HCT116 (cell line): ENCODE data around the gene SARM1. TPM values are rescaled to one million over a fixed set of nuclear protein-coding genes. Genes with fewer than 3 reads are reported as not detected.

Experiments
- ATAC-seq: fragments of 200-7000 bp; cut with Tn5 transposase; 2 replicates; pipeline ENCODE4 v1.9.1; 2020; ENCODE audit warnings: mild to moderate bottlenecking, moderate library complexity
- BruUV-seq: library from RNA; stranded (reverse); fragments of 400-500 nt; replicated peaks from 2 replicates; lab custom pipeline; 2021; lab: Mats Ljungman, UMichigan
- CTCF ChIA-PET: fragments of 300-600 bp; sonication (Branson Sonifier 250); formaldehyde crosslinking; loops from one replicate; lab custom pipeline; 2021; ENCODE audit warnings: antibody characterized with exemption; lab: Charles Lee
- POLR2A ChIA-PET: fragments of 300-600, 350-600 bp; sonication (Branson Sonifier 250); formaldehyde crosslinking; loops from one replicate; lab custom pipeline; 2021; ENCODE audit warnings: antibody characterized with exemption; lab: Charles Lee
- RAD21 ChIA-PET, 2 experiments: fragments of 300-600 bp; sonication (Branson Sonifier 250); formaldehyde crosslinking; loops; one replicate each; lab custom pipeline; 2023; ENCODE audit warnings: low total read pairs in 2 of 2; ENCODE audit not compliant: uncharacterized antibody in 2 of 2, unreplicated experiment in 2 of 2, low non-redundant PET in 1 of 2; lab: Charles Lee
- DNase-seq: peaks from one replicate; pipeline ENCODE4 v3.0.0-alpha.2; 2010; ENCODE audit warnings: low read depth, low spot score
- H2AFZ ChIP-seq: fragments of 200-600 bp; shearing (Covaris generic), sonication (generic); 2 replicates; pipeline ENCODE4 v1.6.1; 2017; ENCODE audit warnings: low read depth, mixed run types, mixed read lengths, antibody characterized with exemption, low read length; ENCODE audit not compliant: poor library complexity, severe bottlenecking
- H3K27ac ChIP-seq: 2 replicates; pipeline ENCODE4 v1.5.1; 2012; ENCODE audit warnings: low read depth, low read length
- H3K27me3 ChIP-seq: fragments of 200-600 bp; sonication (generic); 2 replicates; pipeline ENCODE4 v1.6.1; 2016; ENCODE audit warnings: mixed run types, low read length, mixed read lengths; ENCODE audit not compliant: insufficient read depth
- H3K36me3 ChIP-seq, 2 experiments: fragments of 200-500 bp in 1 of 2; fragments of 200-600 bp in 1 of 2; sonication (Bioruptor generic) in 1 of 2; sonication (generic) in 1 of 2; 2 replicates each; pipeline versions ENCODE4 v1.5.1 to v1.6.1; 2014 to 2016; ENCODE audit warnings: low read length in 2 of 2, inconsistent platforms in 1 of 2, mixed read lengths in 1 of 2, mixed run types in 1 of 2; ENCODE audit not compliant: insufficient read depth in 2 of 2, control insufficient read depth in 1 of 2
- H3K4me1 ChIP-seq, 2 experiments: fragments of 200-600 bp in 1 of 2; sonication (generic) in 1 of 2; 2 replicates each; pipeline versions ENCODE4 v1.5.1 to v1.6.1; 2012 to 2017; ENCODE audit warnings: low read length in 2 of 2, inconsistent platforms in 1 of 2, mild to moderate bottlenecking in 1 of 2, mixed read lengths in 1 of 2, mixed run types in 1 of 2, moderate library complexity in 1 of 2; ENCODE audit not compliant: insufficient read depth in 2 of 2, control insufficient read depth in 1 of 2
- H3K4me2 ChIP-seq: fragments of 200-600 bp; sonication (generic); 2 replicates; pipeline ENCODE4 v1.6.1; 2017; ENCODE audit warnings: mixed run types, low read length, mixed read lengths
- H3K4me3 ChIP-seq, 2 experiments: fragments of 200-600 bp in 1 of 2; sonication (generic) in 1 of 2; replicated peaks in 1 of 2; 2 replicates each; pipeline ENCODE4 v1.5.1; 2011 to 2016; ENCODE audit warnings: low read length in 2 of 2, control low read depth in 1 of 2, low read depth in 1 of 2, mild to moderate bottlenecking in 1 of 2, mixed read lengths in 1 of 2, mixed run types in 1 of 2
- H3K79me2 ChIP-seq: fragments of 200-600 bp; sonication (generic); 2 replicates; pipeline ENCODE4 v1.6.1; 2017; ENCODE audit warnings: mild to moderate bottlenecking, mixed run types, low read length, moderate library complexity, mixed read lengths; ENCODE audit not compliant: insufficient read depth
- H3K9ac ChIP-seq: fragments of 200-600 bp; sonication (generic); 2 replicates; pipeline ENCODE4 v1.6.1; 2016; ENCODE audit warnings: low read length, mixed read lengths
- H3K9me2 ChIP-seq: fragments of 200-600 bp; sonication (generic), shearing (Covaris generic); 2 replicates; pipeline ENCODE4 v1.6.1; 2017; ENCODE audit warnings: mixed run types, mild to moderate bottlenecking, moderate library complexity; ENCODE audit not compliant: insufficient read depth
- H3K9me3 ChIP-seq, 2 experiments: fragments of 200-500 bp in 1 of 2; fragments of 200-600 bp in 1 of 2; sonication (Bioruptor generic) in 1 of 2; sonication (generic) in 1 of 2; 2 replicates each; pipeline ENCODE4 v1.6.1; 2014 to 2017; ENCODE audit warnings: low read length in 2 of 2, mixed read lengths in 2 of 2, inconsistent platforms in 1 of 2, low read depth in 1 of 2, mild to moderate bottlenecking in 1 of 2, mixed run types in 1 of 2, moderate library complexity in 1 of 2; ENCODE audit not compliant: control insufficient read depth in 1 of 2, insufficient read depth in 1 of 2
- H4K20me1 ChIP-seq: fragments of 200-600 bp; sonication (generic), shearing (Covaris generic); 2 replicates; pipeline ENCODE4 v1.6.1; 2017; ENCODE audit warnings: mixed run types, mild to moderate bottlenecking, moderate library complexity; ENCODE audit not compliant: insufficient read depth
- CBX3 ChIP-seq: IDR thresholded peaks from 2 replicates; pipeline ENCODE4 v1.6.1; 2012; ENCODE audit warnings: low read depth
- EGR1 ChIP-seq: IDR thresholded peaks from 2 replicates; pipeline ENCODE4 v1.6.1; 2012; ENCODE audit warnings: low read depth
- ELF1 ChIP-seq: IDR thresholded peaks from 2 replicates; pipeline ENCODE4 v1.6.1; 2012; ENCODE audit warnings: low read depth, borderline replicate concordance
- EZH2phosphoT487 ChIP-seq: fragments of 200-600 bp; IDR thresholded peaks from 2 replicates; pipeline ENCODE4 v1.6.1; 2018; ENCODE audit warnings: antibody characterized with exemption, borderline replicate concordance
- POLR2A ChIP-seq: IDR thresholded peaks from 2 replicates; pipeline ENCODE4 v1.7.0; 2011; ENCODE audit warnings: borderline replicate concordance; ENCODE audit not compliant: insufficient read depth, insufficient read length; ENCODE audit errors: extremely low read depth
- POLR2AphosphoS5 ChIP-seq: IDR thresholded peaks from 2 replicates; pipeline ENCODE4 v1.6.1; 2011; ENCODE audit warnings: mild to moderate bottlenecking, low read depth, low read length, moderate library complexity
- REST ChIP-seq: IDR thresholded peaks from 2 replicates; pipeline ENCODE4 v1.6.1; 2012; ENCODE audit warnings: low read depth
- SP1 ChIP-seq: IDR thresholded peaks from 2 replicates; pipeline ENCODE4 v1.6.1; 2012; ENCODE audit warnings: low read depth
- SRF ChIP-seq: IDR thresholded peaks from 2 replicates; pipeline ENCODE4 v1.6.1; 2012; ENCODE audit warnings: low read depth
- TCF7L2 ChIP-seq: IDR thresholded peaks from 2 replicates; pipeline ENCODE4 v1.7.0; 2011; ENCODE audit warnings: borderline replicate concordance, inconsistent platforms; ENCODE audit not compliant: insufficient read depth, insufficient read length; ENCODE audit errors: extremely low read depth
- ZFX ChIP-seq: fragments of 450-650 bp; IDR thresholded peaks from 2 replicates; pipeline ENCODE4 v1.6.1; 2017
- intact Hi-C: fragments of 100-400 bp; cut with micrococcal nuclease; formaldehyde crosslinking; loops from 2 replicates; pipeline ENCODE4 v1.10.0; 2022
- total RNA-seq: library from RNA; stranded (reverse); gene quantifications from one replicate; pipeline ENCODE4 v1.2.1, GENCODE V29; 2021; ENCODE audit not compliant: unreplicated experiment
- TF ChIP-seq, protein P1 (sequence below): IDR thresholded peaks from 2 replicates; pipeline ENCODE4 v1.6.1; 2011; ENCODE audit warnings: mild to moderate bottlenecking, low read length, moderate library complexity; ENCODE audit not compliant: insufficient replicate concordance; ENCODE audit errors: extremely low read depth

SARM1 gene
- total RNA-seq, 1 experiment from 2014 or later, result 1.3 TPM

DNA sequence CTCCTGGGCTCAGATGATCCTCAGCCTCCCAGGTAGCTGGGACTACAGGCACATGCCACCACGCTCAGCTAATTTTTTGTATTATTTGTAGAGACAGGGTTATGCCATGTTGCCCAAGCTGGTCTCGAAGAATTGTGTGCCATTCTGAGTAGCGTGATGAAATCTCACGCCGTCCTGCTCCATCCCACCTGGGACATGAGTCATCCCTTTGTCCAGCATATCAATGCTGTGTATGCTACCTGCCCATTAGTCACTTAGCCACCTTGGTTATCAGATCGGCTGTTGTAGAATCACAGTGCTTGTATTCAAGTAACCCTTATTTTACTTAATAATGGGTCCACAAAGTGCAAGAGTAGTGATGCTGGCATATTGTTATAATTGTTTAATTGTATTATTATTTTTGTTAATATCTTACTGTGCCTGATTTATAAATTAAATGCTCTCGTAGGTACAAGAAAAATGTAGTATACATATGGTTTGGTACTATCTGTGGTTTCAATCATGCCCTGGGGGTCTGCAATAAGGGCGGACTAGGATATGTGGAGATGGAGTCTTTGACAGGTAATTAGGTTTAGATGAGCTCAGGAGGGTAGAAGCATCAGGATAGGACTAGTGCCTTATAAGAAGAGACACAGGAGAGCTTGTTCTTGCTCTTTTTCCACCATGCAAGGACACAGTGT lies 75.4 kb downstream of the SARM1 start:
- H3K36me3 ChIP-seq, result no peaks in the 10 kb centered on the region
- H3K9ac ChIP-seq, result no peak overlapping the region
- no peak overlapping the region for H3K4me2 ChIP-seq
- ATAC-seq (no peak), DNase-seq (no peak)
- no peaks in the 10 kb centered on the region for H3K4me1 ChIP-seq
- H3K27me3 ChIP-seq, result no peaks in the 10 kb centered on the region
- no peak overlapping the region for H2AFZ ChIP-seq
- no peaks in the 10 kb centered on the region for H3K9me2 ChIP-seq
- H3K27ac ChIP-seq, result no peak overlapping the region
- H3K4me3 ChIP-seq, result no peak overlapping the region
- TF ChIP-seq ZFX (no peak), EGR1 (no peak), POLR2AphosphoS5 (no peak), EZH2phosphoT487 (no peak), SP1 (no peak), ELF1 (no peak), SRF (no peak), CBX3 (no peak), TCF7L2 (no peak), REST (no peak), POLR2A (no peak)
- TF ChIP-seq, protein P1, sequence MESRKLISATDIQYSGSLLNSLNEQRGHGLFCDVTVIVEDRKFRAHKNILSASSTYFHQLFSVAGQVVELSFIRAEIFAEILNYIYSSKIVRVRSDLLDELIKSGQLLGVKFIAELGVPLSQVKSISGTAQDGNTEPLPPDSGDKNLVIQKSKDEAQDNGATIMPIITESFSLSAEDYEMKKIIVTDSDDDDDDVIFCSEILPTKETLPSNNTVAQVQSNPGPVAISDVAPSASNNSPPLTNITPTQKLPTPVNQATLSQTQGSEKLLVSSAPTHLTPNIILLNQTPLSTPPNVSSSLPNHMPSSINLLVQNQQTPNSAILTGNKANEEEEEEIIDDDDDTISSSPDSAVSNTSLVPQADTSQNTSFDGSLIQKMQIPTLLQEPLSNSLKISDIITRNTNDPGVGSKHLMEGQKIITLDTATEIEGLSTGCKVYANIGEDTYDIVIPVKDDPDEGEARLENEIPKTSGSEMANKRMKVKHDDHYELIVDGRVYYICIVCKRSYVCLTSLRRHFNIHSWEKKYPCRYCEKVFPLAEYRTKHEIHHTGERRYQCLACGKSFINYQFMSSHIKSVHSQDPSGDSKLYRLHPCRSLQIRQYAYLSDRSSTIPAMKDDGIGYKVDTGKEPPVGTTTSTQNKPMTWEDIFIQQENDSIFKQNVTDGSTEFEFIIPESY, result no peak
- H4K20me1 ChIP-seq, result no peaks in the 10 kb centered on the region
- no TSS peak for BruUV-seq
- H3K9me3 ChIP-seq, result no peaks in the 10 kb centered on the region
- RAD21 ChIA-PET, result no interaction called here
- no peaks in the 10 kb centered on the region for H3K79me2 ChIP-seq
- CTCF ChIA-PET, result no interaction called here
- POLR2A ChIA-PET, result no interaction called here
- intact Hi-C loops, result loop anchor here (10.0 kb wide), 1 partner anchor 72 kb away; the partner anchor contains the start of genes SARM1 and VTN
